Dermis lymphatic vessel endothelial cell (primary cell): Measurements from ENCODE around the gene KLHL4. TPM values are rescaled to one million over a fixed set of nuclear protein-coding genes. Genes with fewer than 3 reads are reported as not detected.

Source experiments
- total RNA-seq: library from RNA; depleted of rRNA; stranded (reverse); fragments of >200 nt; gene quantifications from 2 replicates; pipeline ENCODE4 v1.2.1, GENCODE V29; 2014

The KLHL4 gene, protein sequence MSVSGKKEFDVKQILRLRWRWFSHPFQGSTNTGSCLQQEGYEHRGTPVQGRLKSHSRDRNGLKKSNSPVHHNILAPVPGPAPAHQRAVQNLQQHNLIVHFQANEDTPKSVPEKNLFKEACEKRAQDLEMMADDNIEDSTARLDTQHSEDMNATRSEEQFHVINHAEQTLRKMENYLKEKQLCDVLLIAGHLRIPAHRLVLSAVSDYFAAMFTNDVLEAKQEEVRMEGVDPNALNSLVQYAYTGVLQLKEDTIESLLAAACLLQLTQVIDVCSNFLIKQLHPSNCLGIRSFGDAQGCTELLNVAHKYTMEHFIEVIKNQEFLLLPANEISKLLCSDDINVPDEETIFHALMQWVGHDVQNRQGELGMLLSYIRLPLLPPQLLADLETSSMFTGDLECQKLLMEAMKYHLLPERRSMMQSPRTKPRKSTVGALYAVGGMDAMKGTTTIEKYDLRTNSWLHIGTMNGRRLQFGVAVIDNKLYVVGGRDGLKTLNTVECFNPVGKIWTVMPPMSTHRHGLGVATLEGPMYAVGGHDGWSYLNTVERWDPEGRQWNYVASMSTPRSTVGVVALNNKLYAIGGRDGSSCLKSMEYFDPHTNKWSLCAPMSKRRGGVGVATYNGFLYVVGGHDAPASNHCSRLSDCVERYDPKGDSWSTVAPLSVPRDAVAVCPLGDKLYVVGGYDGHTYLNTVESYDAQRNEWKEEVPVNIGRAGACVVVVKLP
- 126 and 135 TPM in 2 replicates for total RNA-seq

DNA sequence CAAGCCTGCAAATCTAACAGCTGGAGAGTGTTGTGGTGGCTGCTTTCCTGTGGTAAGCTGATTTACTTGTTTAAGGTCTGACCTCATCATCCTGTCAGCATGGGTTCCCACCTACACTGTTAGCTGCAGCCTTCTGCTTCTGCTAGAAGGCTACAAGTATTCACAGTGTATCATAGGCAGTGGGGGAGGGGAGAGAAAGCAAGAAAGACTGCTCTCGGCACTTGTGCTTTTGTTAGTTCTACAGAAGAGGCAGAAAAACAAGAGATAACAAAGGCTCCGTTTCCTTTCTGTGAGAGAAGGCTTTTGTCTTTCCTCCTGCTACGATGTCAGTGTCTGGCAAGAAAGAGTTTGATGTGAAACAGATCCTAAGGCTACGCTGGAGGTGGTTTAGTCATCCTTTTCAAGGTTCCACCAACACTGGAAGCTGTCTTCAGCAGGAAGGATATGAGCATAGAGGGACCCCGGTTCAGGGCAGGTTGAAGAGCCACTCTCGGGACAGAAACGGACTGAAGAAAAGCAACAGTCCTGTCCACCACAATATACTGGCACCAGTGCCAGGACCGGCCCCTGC, at the start of gene KLHL4:
Gene KLHL4, plus strand, starts transcription at position 232 of the 571 bp plus-strand sequence. Its CDS starts 92 bp downstream, at position 324.

